ENCODE measurements around the gene MFSD2B.
"Not testable (repeated sequence)": the region's sequence is repeated elsewhere in the genome, so short reads cannot be mapped to it uniquely, and the experiment has no call there.

The MFSD2B gene

GRCh38 chr2:24020244-24020643, 10.4 kb downstream of the MFSD2B start:
- no peak for DNase-seq

- DNase-seq: no peak
These were observed 11.5 kb downstream of the MFSD2B start for GRCh38 chr2:24021122-24021998.

GRCh38 chr2:24022324-24022974, 12.6 kb downstream of the MFSD2B start:
- DNase-seq: no peak

- no peak for DNase-seq
These were observed 13.2 kb downstream of the MFSD2B start for GRCh38 chr2:24022975-24023575.

- no peak for DNase-seq
These were observed 14.1 kb downstream of the MFSD2B start for GRCh38 chr2:24024018-24024417.

- no peak for DNase-seq
These were observed 15.2 kb downstream of the MFSD2B start for GRCh38 chr2:24024996-24025663.

GRCh38 chr2:24026233-24026632, 16.3 kb downstream of the MFSD2B start:
- DNase-seq: no peak

- no peak for DNase-seq
These were observed 29.1 kb downstream of the MFSD2B start for GRCh38 chr2:24038786-24039499.

- DNase-seq: no peak
These were observed 30.6 kb downstream of the MFSD2B start for GRCh38 chr2:24040511-24040910.

- not testable (repeated sequence) for DNase-seq
These were observed 33.2 kb downstream of the MFSD2B start for GRCh38 chr2:24043133-24043532.

- no peak for DNase-seq
These were observed 35.9 kb downstream of the MFSD2B start for GRCh38 chr2:24045511-24046508.

- DNase-seq: no peak
These were observed 36.7 kb downstream of the MFSD2B start for GRCh38 chr2:24046599-24046929.

- DNase-seq: peak; percentile 97
These were observed 37.2 kb downstream of the MFSD2B start, which contains the start of gene WDCP for GRCh38 chr2:24046930-24047702. Gene WDCP (minus strand): TSS chr2:24047391. CDS start chr2:24039494, 7,897 bp downstream.

GRCh38 chr2:24047703-24048033, 37.8 kb downstream of the MFSD2B start:
- no peak for DNase-seq

- DNase-seq: no peak
These were observed 39.0 kb downstream of the MFSD2B start for GRCh38 chr2:24048769-24049484.

GRCh38 chr2:24049485-24050021, 39.7 kb downstream of the MFSD2B start, which contains the start of gene FKBP1B:
Gene FKBP1B (plus strand): TSS chr2:24049741. CDS start chr2:24049850, 109 bp downstream.
- DNase-seq: peak; percentile 74

GRCh38 chr2:24050041-24050979, 40.4 kb downstream of the MFSD2B start:
- peak; percentile 52 for DNase-seq

GRCh38 chr2:24051833-24052232, 41.9 kb downstream of the MFSD2B start:
- DNase-seq: no peak

Measured in left hindlimb (tissue), 1 donor.